COLO668 (cell line): ENCODE results near the gene RPL36.
"Not testable (repeated sequence)": the region's sequence is repeated elsewhere in the genome, so short reads cannot be mapped to it uniquely, and the experiment has no call there.

Experiments used
- DNase-seq: peaks from one replicate; lab custom pipeline; 2025; ENCODE audit not compliant: unreplicated experiment; lab: John Stamatoyannopoulos, UW

Gene RPL36

GRCh38 chr19:5688262-5688881 is 1.7 kb upstream of the RPL36 start:
- not testable (repeated sequence) for DNase-seq

- DNase-seq, result peak; percentile 77
These were observed 1.1 kb downstream of the RPL36 start for GRCh38 chr19:5690955-5691821.

GRCh38 chr19:5691822-5692722 is 2.0 kb downstream of the RPL36 start:
- no peak for DNase-seq

GRCh38 chr19:5692723-5693194 is 2.7 kb downstream of the RPL36 start:
- no peak for DNase-seq

GRCh38 chr19:5693195-5694166 is 3.4 kb downstream of the RPL36 start:
- DNase-seq, result peak; percentile 22

GRCh38 chr19:5694167-5694955 is 4.3 kb downstream of the RPL36 start:
- no peak for DNase-seq

- no peak for DNase-seq
These were observed 5.0 kb downstream of the RPL36 start for GRCh38 chr19:5694956-5695648.

GRCh38 chr19:5695649-5696195 is 5.6 kb downstream of the RPL36 start:
- no peak for DNase-seq

- DNase-seq, result no peak
These were observed 6.3 kb downstream of the RPL36 start for GRCh38 chr19:5696196-5697021.

- no peak for DNase-seq
These were observed 7.2 kb downstream of the RPL36 start for GRCh38 chr19:5697022-5697889.

GRCh38 chr19:5697890-5698634 is 8.0 kb downstream of the RPL36 start:
- DNase-seq, result no peak

GRCh38 chr19:5698635-5699422 is 8.7 kb downstream of the RPL36 start:
- no peak for DNase-seq

- no peak for DNase-seq
These were observed 10.5 kb downstream of the RPL36 start for GRCh38 chr19:5700455-5701092.

GRCh38 chr19:5702053-5702410 is 11.9 kb downstream of the RPL36 start:
- DNase-seq, result not testable (repeated sequence)
